ENCODE measurements around the gene REPIN1.

The REPIN1 gene

GRCh38 chr7:150360363-150361058 lies 8.1 kb upstream of the REPIN1 start:
- DNase-seq (ENCODE audit: low spot score): no peak

- no peak for DNase-seq (ENCODE audit: low spot score)
These were observed 7.2 kb upstream of the REPIN1 start for GRCh38 chr7:150361402-150361801.

- no peak for DNase-seq (ENCODE audit: low spot score)
These were observed 6.6 kb upstream of the REPIN1 start for GRCh38 chr7:150361807-150362621.

- DNase-seq (ENCODE audit: low spot score): no peak
These were observed 5.3 kb upstream of the REPIN1 start for GRCh38 chr7:150363370-150363769.

GRCh38 chr7:150363872-150364271 lies 4.8 kb upstream of the REPIN1 start:
- no peak for DNase-seq (ENCODE audit: low spot score)

GRCh38 chr7:150365194-150365593 lies 3.4 kb upstream of the REPIN1 start:
- DNase-seq (ENCODE audit: low spot score): no peak

- DNase-seq (ENCODE audit: low spot score): no peak
These were observed 2.8 kb upstream of the REPIN1 start for GRCh38 chr7:150365673-150366398.

- DNase-seq (ENCODE audit: low spot score): no peak
These were observed 936 bp upstream of the REPIN1 start for GRCh38 chr7:150367677-150368095.

- DNase-seq (ENCODE audit: low spot score): peak; percentile 47
These were observed 494 bp downstream of the REPIN1 start for GRCh38 chr7:150368884-150369747.

GRCh38 chr7:150369748-150370501 lies 1.3 kb downstream of the REPIN1 start:
- no peak for DNase-seq (ENCODE audit: low spot score)

GRCh38 chr7:150370612-150371071 lies 2.0 kb downstream of the REPIN1 start:
- no peak for DNase-seq (ENCODE audit: low spot score)

GRCh38 chr7:150371131-150371995 lies 2.7 kb downstream of the REPIN1 start:
- DNase-seq (ENCODE audit: low spot score): no peak

GRCh38 chr7:150371996-150372270 lies 3.3 kb downstream of the REPIN1 start:
- DNase-seq (ENCODE audit: low spot score): no peak

- no peak for DNase-seq (ENCODE audit: low spot score)
These were observed 3.8 kb downstream of the REPIN1 start for GRCh38 chr7:150372271-150373048.

- no peak for DNase-seq (ENCODE audit: low spot score)
These were observed 4.6 kb downstream of the REPIN1 start for GRCh38 chr7:150373049-150373801.

- no peak for DNase-seq (ENCODE audit: low spot score)
These were observed 5.4 kb downstream of the REPIN1 start for GRCh38 chr7:150374026-150374425.

GRCh38 chr7:150374472-150374871 lies 5.8 kb downstream of the REPIN1 start:
- no peak for DNase-seq (ENCODE audit: low spot score)

- DNase-seq (ENCODE audit: low spot score): peak; percentile 36
These were observed 7.3 kb downstream of the REPIN1 start for GRCh38 chr7:150375662-150376521.
